ENCODE data around the gene BCKDHA. TPM values are rescaled to one million over a fixed set of nuclear protein-coding genes. Genes with fewer than 3 reads are reported as not detected.
"Not testable (repeated sequence)": the region's sequence is repeated elsewhere in the genome, so short reads cannot be mapped to it uniquely, and the experiment has no call there.

The BCKDHA gene
- total RNA-seq, 2 donors from 2014 or later = 15.2 to 17.9 TPM

DNA sequence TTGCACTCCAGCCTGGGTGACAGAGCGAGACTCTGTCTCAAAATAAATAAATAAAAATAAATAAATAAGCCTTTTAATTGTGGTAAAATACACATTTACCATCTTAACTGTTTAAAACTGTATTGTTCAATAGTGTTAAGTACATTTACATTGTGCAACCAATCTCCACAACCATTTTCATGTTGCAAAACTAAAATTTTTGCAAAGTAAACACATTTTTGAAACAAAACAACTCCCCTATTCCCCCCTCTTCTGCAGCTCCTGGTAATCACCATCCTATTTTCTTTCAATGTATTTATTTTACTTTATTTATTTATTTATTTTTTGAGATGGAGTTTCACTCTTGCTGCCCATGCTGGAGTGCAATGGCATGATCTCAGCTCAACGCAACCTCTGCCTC is 27.8 kb upstream of the BCKDHA start:
- Histone ChIP-seq H3K4me3 (no peak overlapping the region), H3K9me3 (no peaks in the 10 kb centered on the region), H3K36me3 (replicated peaks in 1 of 2; ENCODE audit: insufficient read depth in 1 of 2, low read depth in 2 of 2) (no peaks in the 10 kb centered on the region), H3K27me3 (no peaks in the 10 kb centered on the region), H3K27ac (no peak overlapping the region), H3K4me1 (peaks cover 41% of the 10 kb centered on the region)
- intact Hi-C loops (cut with DNase I) = no loop called here
- DNase-seq (no peak), ATAC-seq (no peak)
- no peak for TF ChIP-seq POLR2A (IDR thresholded peaks at IDR 0.05)
- TF ChIP-seq, protein P1, sequence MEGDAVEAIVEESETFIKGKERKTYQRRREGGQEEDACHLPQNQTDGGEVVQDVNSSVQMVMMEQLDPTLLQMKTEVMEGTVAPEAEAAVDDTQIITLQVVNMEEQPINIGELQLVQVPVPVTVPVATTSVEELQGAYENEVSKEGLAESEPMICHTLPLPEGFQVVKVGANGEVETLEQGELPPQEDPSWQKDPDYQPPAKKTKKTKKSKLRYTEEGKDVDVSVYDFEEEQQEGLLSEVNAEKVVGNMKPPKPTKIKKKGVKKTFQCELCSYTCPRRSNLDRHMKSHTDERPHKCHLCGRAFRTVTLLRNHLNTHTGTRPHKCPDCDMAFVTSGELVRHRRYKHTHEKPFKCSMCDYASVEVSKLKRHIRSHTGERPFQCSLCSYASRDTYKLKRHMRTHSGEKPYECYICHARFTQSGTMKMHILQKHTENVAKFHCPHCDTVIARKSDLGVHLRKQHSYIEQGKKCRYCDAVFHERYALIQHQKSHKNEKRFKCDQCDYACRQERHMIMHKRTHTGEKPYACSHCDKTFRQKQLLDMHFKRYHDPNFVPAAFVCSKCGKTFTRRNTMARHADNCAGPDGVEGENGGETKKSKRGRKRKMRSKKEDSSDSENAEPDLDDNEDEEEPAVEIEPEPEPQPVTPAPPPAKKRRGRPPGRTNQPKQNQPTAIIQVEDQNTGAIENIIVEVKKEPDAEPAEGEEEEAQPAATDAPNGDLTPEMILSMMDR (IDR thresholded peaks at IDR 0.05) = no peak
- 93 to 96% methylated on average over 2 of the region's 2 CpGs for WGBS, 2 donors

DNA sequence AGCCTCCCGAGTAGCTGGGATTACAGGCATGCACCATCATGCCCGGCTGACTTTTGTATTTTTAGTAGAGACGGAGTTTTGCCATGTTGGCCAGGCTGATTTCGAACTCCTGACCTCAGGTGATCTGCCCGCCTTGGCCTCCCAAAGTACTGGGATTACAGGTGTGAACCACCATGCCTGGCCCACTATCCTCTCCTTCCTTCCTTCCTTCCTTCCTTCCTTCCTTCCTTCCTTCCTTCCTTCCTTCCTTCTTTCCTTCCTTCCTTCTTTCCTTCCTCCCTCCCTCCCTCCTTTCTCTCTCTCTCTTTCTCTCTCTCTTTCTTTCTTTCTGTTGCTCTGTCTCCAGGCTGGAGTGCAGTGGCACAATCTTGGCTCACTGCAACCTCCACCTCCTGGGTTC is 26.5 kb upstream of the BCKDHA start:
- 96 to 100% methylated on average over 5 of the region's 5 CpGs for WGBS, 2 donors

DNA sequence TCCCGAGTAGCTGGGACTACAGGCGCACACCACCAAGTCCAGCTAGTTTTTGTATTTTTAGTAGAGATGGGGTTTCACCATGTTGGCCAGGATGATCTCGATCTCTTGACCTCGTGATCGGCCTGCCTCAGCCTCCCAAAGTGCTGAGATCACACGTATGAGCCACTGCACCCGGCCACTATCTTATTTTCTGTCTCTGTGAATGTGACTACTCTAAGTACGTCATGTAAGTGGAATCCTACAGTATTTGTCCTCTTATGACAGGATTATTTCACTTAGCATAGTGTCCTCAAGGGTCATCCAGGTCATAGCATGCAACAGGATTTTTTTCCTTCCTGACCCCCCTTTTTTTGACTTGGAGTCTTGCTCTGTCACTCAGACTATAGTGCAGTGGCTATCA is 26.1 kb upstream of the BCKDHA start:
- 92 to 96% methylated on average over 8 of the region's 8 CpGs for WGBS, 2 donors
- Histone ChIP-seq H3K27me3 (no peaks in the 10 kb centered on the region), H3K4me1 (peaks cover 44% of the 10 kb centered on the region), H3K27ac (no peak overlapping the region), H3K4me3 (no peak overlapping the region), H3K36me3 (replicated peaks in 1 of 2; ENCODE audit: insufficient read depth in 1 of 2, low read depth in 2 of 2) (no peaks in the 10 kb centered on the region), H3K9me3 (no peaks in the 10 kb centered on the region)
- intact Hi-C loops (cut with DNase I) = no loop called here
- DNase-seq = no peak
- no peak for ATAC-seq
- no peak for TF ChIP-seq POLR2A (IDR thresholded peaks at IDR 0.05)
- TF ChIP-seq, protein P1 (IDR thresholded peaks at IDR 0.05) = no peak

More for the DNA sequence above, 26.5 kb upstream of the BCKDHA start:
- H3K9me3 ChIP-seq; H3K27ac ChIP-seq; H3K27me3 ChIP-seq; ATAC-seq; intact Hi-C loops (cut with DNase I); DNase-seq; H3K4me3 ChIP-seq; H3K36me3 ChIP-seq (replicated peaks in 1 of 2; ENCODE audit: insufficient read depth in 1 of 2, low read depth in 2 of 2): not testable (repeated sequence)
- H3K4me1 ChIP-seq = peaks cover 44% of the 10 kb centered on the region

DNA sequence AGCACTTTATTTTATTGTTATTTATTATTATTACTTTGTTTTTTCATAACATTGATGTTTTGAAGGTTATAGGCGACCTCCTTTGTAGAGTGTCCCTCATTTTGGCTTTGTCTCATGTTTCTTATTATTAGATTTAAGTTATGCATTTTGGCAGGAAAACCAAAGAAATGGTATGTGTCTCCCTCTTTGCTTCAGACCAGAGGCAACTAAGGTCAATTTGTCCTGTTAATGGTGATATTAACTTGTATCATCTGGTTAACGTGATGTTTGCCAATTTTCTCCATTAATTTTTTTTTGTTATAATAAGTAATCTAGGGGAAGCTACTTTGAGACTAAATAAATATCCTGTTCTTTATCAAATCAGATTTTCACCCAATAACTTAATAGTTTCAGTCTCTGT is 25.1 kb upstream of the BCKDHA start:
- peaks cover 45% of the 10 kb centered on the region for H3K4me1 ChIP-seq
- intact Hi-C loops (cut with DNase I) = no loop called here
- H3K27ac ChIP-seq = no peak overlapping the region
- WGBS, 2 donors = 57 to 59% methylated on average over 2 of the region's 2 CpGs
- TF ChIP-seq, protein P1 (IDR thresholded peaks at IDR 0.05) = no peak
- no peak for TF ChIP-seq POLR2A (IDR thresholded peaks at IDR 0.05)
- H3K9me3 ChIP-seq = no peaks in the 10 kb centered on the region
- no peaks in the 10 kb centered on the region for H3K27me3 ChIP-seq
- no peaks in the 10 kb centered on the region for H3K36me3 ChIP-seq (replicated peaks in 1 of 2; ENCODE audit: insufficient read depth in 1 of 2, low read depth in 2 of 2)
- DNase-seq (no peak), ATAC-seq (no peak)
- no peak overlapping the region for H3K4me3 ChIP-seq

DNA sequence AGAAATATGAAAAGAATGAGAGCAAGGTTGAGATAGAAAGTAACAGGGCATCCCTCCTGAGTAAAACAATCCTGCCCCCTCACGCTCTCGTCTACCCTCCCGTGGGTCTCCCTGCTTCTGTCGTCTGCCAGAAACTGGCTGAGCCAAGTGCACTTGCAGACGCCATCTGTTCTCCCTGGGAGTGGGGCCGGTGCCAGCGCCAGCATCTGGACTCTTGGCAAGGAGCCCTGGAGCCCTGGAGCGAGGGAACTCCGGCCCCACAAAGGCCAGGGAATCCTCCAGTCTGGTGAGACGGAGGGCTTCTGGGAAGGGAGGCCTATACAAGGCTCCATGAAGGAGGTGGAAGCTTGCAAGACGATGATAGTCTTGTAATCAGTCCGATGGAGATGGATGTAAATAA is 23.6 kb upstream of the BCKDHA start:
- no peak overlapping the region for H3K4me3 ChIP-seq
- 7 to 10% methylated on average over 12 of the region's 12 CpGs for WGBS, 2 donors

More for the DNA sequence above, 23.6 kb upstream of the BCKDHA start:
- ATAC-seq (peak; percentile 81), DNase-seq (peak; percentile 86 to 94 (median 92))
- intact Hi-C loops (cut with DNase I) = no loop called here
- H3K27me3 ChIP-seq = no peaks in the 10 kb centered on the region
- H3K4me1 ChIP-seq = peaks cover 31% of the 10 kb centered on the region
- peak overlapping the region; percentile 35 to 69 (median 55) for H3K27ac ChIP-seq
- TF ChIP-seq, protein P1 (IDR thresholded peaks at IDR 0.05) = no peak
- TF ChIP-seq POLR2A (IDR thresholded peaks at IDR 0.05) = no peak
- no peaks in the 10 kb centered on the region for H3K9me3 ChIP-seq
- no peaks in the 10 kb centered on the region for H3K36me3 ChIP-seq (replicated peaks in 1 of 2; ENCODE audit: insufficient read depth in 1 of 2, low read depth in 2 of 2)
